Hematopoietic multipotent progenitor cell treated with erythropoietin and hydrocortisone succinate and interleukin-3 and kit ligand, for 4 days (in vitro differentiated cells): Measurements from ENCODE around the gene HHIP.

ENCODE experiments used
- DNase-seq: peaks from one replicate; pipeline ENCODE4 v3.0.0-alpha.2; 2015

HHIP gene

GRCh38 chr4:144709793-144710525, 64.0 kb downstream of the HHIP start:
- no peak for DNase-seq

GRCh38 chr4:144710526-144710912, 64.6 kb downstream of the HHIP start:
- no peak for DNase-seq

DNA sequence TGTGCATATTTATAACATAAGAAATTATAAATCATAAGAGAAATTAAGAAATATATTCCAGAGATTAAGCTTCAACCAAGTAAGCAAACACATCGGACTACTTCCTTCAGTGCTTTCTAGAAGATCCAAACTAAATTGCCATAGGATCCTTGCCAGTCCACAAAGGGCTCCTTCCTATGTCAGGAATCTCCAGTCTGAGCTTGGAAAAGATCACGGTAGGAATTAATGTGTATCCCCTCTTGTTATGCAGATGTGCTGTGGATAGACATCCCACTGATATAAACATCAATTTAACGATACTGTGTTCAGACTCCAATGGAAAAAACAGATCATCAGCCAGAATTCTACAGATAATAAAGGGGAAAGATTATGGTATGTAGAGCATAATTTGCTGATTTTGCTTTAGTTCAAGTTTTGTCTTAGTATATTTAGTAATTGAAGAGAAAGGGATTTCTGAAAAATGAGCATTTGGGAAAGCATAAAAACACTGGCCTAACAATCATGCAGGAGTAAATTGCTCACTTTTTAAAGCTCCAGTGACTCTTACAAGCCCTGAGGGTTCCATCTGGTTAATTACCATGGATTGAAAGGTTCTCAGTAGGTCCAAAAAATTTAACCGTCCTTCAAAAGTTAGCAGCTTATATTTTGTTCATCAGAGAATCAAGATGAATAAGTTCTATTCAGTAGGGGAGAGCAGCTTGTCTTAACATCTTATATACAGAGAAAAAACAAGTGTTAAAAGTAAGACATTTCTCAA, 65.9 kb downstream of the HHIP start:
- DNase-seq = no peak

DNA sequence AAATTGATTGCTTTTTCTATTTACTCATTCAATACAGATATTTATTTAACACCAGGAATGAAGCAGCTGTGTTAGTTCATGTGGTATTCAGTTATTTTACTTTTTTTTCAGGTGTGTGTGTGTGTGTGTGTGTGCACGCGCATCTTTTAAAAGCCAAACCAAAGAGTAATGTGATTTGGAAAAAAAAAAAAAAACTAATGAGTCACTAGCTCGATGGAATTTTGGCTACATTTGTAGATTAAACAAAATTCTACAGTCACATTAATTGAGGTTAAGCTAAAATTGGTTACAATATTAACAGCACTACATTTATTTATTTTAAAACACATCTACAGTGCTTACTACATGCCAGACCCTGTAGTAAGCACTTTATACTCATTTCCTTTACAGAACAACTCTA, 66.8 kb downstream of the HHIP start:
- DNase-seq = no peak

- DNase-seq = no peak
Observed at GRCh38 chr4:144714166-144714565, 68.2 kb downstream of the HHIP start.

DNA sequence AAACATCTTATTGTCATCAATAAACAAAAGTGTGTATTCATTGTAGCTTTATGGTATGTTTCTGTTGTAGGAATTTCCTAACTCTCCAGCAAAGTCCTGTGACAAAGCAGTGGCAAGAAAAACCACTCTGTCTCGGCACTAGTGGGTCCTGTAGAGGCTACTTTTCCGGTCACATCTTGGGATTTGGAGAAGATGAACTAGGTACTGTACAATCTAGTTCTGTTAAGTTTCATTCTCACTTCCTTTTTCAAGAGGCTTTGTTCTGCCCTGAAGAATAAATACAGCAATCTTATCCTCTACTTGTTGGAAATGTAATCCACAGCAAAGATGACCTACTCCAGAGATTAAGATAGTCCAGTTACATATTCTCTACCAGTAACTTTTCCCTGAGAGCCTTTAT, 69.3 kb downstream of the HHIP start:
- DNase-seq = no peak

GRCh38 chr4:144716778-144717177, 70.8 kb downstream of the HHIP start:
- no peak for DNase-seq

DNA sequence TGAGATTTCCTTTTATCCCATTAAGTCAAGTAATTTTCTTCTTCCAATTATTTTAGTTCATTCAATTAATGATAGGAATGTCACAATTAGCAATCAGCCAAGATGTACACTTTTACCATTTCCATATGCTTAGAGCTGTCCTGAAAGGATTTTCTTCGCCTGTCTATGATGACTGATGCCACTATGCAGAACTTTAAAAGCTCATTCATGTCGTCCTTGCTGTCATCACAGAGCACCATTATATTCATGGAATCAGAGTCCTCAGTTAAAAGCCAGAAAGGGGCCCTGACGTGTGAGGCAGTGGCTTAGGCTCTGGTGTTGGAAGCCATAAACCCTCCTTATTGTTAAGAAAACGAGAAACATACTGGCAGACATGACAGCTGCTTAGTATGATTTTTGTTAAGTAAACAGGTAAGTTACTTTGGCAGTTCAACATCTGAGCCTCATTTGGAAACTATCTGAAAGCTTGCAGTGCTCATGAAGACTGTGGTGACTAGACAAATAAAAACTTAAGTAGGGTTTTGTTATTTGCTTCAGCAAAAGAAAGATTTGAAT, 73.1 kb downstream of the HHIP start:
- no peak for DNase-seq

DNA sequence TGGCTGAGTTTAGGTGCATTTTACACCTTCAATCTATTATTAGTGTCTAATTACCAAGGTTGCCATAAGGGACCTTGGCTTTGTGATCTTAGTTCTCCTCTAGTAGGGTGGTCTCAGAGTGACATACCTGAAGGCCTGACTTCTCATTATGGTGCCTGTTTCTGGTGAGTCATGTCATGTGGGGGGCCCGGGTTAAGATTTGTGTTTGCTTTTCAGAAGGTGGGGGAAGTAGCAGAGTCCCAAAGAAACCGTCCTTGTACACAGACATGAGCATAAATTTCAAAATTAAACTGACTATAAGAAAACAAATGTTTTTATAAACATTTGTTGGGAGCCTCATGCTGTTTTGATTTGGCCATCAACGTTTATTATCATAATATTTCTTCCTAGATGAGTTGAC, 74.5 kb downstream of the HHIP start:
- no peak for DNase-seq

- DNase-seq = no peak
Observed at GRCh38 chr4:144721994-144722393, 76.0 kb downstream of the HHIP start.

DNA sequence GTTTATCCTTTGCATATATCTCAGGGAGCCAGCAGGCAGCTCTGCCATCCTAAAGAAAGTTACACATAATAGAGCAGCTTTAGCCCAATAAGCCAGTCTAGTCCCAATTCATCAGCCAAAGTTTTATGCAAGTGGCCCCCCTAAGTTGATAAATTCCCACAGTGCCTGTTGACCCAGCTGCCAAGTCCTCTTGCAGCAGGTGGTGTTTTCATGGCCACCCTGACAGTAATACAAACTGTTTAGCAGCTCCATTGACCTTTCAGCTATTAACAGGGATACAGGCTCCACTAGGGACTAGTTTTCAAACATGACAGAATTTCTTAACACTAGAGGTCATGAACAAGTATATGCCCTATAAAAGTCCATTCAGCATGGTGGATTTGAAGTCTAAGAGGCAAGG, 77.5 kb downstream of the HHIP start:
- no peak for DNase-seq

DNA sequence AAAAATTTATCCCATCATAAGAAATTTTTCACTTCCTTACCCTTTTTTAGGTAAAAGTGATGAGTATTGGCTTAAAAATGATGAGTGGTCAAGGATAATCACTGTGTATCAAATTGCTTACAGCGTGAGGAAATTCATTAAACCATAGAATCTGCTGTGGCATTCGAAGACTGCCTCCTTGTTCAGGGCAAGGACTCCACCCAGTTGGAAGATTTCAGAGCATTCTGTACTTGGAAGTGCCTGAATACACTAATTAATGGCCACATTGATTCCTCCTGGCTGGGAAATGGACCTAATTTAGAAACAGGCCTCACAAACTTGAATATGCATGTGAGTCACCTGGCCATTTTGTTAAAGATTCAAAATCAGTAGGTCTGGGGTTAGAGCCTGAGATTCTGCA, 83.2 kb downstream of the HHIP start:
- no peak for DNase-seq

- no peak for DNase-seq
Observed at GRCh38 chr4:144732584-144733428, 86.8 kb downstream of the HHIP start.

- no peak for DNase-seq
Observed at GRCh38 chr4:144733566-144733965, 87.6 kb downstream of the HHIP start.

DNA sequence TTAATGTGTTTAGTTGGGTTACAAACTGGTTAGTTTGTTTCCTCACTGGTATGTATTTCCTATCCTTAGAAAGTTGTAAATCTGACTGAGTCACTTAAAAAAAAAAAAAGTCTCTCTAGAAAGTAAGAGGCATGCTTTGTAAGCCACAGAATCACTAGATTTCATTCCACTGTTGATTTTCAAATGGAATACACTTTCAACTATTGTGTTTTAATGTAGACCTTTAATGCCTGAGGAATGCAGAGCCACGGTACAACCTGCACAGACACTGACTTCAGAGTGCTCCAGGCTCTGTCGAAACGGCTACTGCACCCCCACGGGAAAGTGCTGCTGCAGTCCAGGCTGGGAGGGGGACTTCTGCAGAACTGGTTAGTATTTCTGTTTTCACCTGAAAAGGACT, 88.6 kb downstream of the HHIP start:
- no peak for DNase-seq

DNA sequence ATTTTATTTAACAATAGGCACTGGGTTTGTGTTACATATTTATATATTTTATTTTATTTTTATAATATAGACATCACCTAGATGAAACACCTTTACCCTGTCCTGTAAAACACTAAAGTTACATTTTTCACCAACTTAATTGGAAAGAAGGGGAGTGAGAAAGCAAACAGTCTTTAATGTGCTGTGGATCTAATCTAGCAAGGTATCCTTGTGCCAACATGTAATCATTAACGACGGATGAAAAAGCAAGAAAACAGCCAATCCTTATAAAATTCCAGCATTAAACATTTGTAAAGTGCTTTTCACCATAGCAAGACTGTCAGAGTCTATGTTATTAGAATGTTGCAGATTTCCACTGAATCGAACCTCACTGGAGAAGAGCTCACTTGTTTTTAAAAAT, 92.7 kb downstream of the HHIP start:
- DNase-seq = no peak

GRCh38 chr4:144739511-144740033, 93.6 kb downstream of the HHIP start:
- no peak for DNase-seq

GRCh38 chr4:144740316-144740715, 94.4 kb downstream of the HHIP start:
- DNase-seq = no peak

GRCh38 chr4:144748814-144749555, 103.0 kb downstream of the HHIP start:
- DNase-seq = no peak

- no peak for DNase-seq
Observed at GRCh38 chr4:144750348-144750747, 104.4 kb downstream of the HHIP start.

GRCh38 chr4:144754562-144755410, 108.8 kb downstream of the HHIP start:
- DNase-seq = peak; percentile 22
